Mononuclear cell (primary cell): ENCODE measurements around the gene MINAR1. TPM values are rescaled to one million over a fixed set of nuclear protein-coding genes. Genes with fewer than 3 reads are reported as not detected.

Experiments
- H3K27me3 ChIP-seq: 2 replicates; pipeline ENCODE4 v1.6.0; 2011; ENCODE audit warnings: low read length, control low read depth; ENCODE audit not compliant: insufficient read depth
- H3K4me1 ChIP-seq: 2 replicates; pipeline ENCODE4 v1.5.1; 2011; ENCODE audit warnings: mild to moderate bottlenecking, low read length, control low read depth; ENCODE audit not compliant: insufficient read depth
- H3K4me3 ChIP-seq: 2 replicates; pipeline ENCODE4 v1.5.1; 2011; ENCODE audit warnings: mild to moderate bottlenecking, low read length, moderate library complexity
- H3K9me3 ChIP-seq: 2 replicates; pipeline ENCODE4 v1.5.1; 2011; ENCODE audit warnings: low read depth, mild to moderate bottlenecking, control low read depth, low read length
- total RNA-seq: library from RNA; depleted of rRNA; stranded (reverse); fragments of >200 nt; gene quantifications from one replicate; pipeline ENCODE4 v1.2.3, GENCODE V29; 2012

Gene MINAR1, protein sequence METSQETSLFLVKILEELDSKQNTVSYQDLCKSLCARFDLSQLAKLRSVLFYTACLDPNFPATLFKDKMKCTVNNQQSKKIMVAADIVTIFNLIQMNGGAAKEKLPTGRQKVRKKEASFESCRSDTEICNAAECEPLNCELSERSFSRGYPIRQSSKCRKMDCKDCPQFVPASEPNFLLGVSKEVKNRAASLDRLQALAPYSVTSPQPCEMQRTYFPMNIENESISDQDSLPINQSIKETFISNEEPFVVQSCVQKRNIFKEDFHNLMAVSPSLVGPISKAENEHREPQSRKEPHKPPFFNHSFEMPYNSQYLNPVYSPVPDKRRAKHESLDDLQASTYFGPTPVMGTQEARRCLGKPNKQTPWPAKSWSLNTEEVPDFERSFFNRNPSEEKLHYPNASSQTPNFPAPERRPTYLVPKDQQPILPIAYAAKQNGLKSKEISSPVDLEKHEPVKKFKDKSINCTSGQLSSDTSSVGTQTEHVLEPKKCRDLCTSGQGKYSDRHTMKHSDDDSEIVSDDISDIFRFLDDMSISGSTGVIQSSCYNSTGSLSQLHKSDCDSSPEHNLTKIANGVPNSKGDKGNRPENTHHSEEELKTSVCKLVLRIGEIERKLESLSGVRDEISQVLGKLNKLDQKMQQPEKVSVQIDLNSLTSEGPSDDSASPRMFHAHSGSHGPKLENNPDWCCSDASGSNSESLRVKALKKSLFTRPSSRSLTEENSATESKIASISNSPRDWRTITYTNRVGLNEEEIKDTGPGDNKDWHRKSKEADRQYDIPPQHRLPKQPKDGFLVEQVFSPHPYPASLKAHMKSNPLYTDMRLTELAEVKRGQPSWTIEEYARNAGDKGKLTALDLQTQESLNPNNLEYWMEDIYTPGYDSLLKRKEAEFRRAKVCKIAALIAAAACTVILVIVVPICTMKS
- 0.42 TPM for total RNA-seq

DNA sequence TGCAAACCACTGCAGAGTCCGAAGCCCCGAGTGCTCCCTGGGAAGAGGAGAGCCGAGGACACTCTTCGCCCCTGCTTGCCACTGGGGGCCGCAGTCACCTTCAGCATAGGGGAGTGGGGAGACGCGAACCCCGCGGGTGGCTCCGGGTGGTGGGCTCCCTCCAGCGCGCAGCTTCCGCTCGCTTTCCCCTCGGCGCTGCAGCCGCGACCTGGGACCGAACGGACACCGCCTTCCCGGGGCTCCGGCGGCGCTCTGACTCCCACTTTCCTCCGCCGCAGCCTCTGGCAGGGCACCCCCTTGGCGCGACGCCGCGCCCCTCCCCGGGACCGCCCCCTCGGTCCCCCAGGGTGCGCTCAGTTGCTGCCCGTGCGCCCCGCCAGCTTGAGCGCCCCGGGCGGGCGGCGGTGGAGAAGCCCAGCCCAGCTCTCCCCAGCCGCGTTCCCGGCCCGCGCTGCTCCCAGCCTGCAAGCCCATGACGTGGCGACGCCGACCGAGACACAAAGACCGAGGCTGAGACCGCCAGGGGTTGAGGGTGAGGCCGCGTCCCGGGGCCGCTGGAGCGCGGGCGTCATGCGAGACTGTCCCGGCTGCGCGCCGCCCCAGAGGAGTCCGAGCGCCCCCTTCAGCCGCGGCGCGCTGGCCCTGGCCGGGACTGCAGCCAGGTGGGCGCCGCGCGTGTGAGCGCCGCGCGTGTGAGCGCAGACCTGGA, at the start of gene MINAR1:
MINAR1 (plus strand) TSS at position 701 of the 709 bp plus-strand sequence. CDS start 23,812 bp downstream, outside the sequence.
- Histone ChIP-seq H3K4me1 (no peaks in the 10 kb centered on the region), H3K9me3 (no peaks in the 10 kb centered on the region), H3K27me3 (peaks cover 69% of the 10 kb centered on the region), H3K4me3 (no peak within 1 kb of the TSS)

DNA sequence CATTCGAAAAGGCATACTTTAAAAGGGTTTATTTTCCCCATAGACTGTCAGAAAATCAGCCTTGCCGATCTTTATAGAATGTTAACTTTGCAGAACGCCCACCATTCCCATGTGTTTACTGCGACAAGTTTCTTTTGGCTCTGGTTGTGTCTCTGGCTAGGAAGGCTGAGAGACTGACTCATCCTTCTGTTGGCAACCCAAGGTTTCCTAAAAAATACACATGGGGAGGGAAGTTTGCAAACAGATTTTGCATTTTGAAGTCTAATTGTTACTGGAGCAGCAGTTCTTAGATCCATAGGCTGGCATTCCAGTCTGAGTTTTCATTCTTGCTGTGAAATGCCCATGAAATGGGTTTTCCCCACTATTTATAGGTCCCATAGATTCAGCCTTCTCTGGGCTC, 37.9 kb upstream of the MINAR1 start:
- H3K4me3 ChIP-seq = no peak overlapping the region
- H3K9me3 ChIP-seq = no peaks in the 10 kb centered on the region
- H3K27me3 ChIP-seq = no peaks in the 10 kb centered on the region
- no peaks in the 10 kb centered on the region for H3K4me1 ChIP-seq

DNA sequence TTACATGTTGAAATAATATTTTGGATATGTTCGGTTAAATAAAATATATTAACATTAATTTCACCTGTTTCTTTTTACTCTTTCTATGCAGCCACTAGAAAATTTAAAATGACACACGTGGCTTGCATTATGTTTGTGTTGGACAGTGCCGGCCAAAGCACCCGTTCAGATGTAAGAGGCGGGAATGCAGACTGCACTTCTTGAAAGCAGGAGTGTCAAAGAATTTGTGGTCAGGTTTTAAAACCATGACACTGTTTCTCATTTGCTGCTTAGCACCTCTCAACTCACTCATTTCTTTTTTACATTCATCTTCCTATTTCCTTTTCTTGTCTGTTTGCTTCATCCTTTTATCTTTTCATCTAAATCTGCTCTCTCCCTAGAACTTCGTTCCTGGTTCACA, 35.3 kb upstream of the MINAR1 start:
- no peak overlapping the region for H3K4me3 ChIP-seq
- H3K27me3 ChIP-seq = no peaks in the 10 kb centered on the region
- no peaks in the 10 kb centered on the region for H3K9me3 ChIP-seq
- H3K4me1 ChIP-seq = no peaks in the 10 kb centered on the region

DNA sequence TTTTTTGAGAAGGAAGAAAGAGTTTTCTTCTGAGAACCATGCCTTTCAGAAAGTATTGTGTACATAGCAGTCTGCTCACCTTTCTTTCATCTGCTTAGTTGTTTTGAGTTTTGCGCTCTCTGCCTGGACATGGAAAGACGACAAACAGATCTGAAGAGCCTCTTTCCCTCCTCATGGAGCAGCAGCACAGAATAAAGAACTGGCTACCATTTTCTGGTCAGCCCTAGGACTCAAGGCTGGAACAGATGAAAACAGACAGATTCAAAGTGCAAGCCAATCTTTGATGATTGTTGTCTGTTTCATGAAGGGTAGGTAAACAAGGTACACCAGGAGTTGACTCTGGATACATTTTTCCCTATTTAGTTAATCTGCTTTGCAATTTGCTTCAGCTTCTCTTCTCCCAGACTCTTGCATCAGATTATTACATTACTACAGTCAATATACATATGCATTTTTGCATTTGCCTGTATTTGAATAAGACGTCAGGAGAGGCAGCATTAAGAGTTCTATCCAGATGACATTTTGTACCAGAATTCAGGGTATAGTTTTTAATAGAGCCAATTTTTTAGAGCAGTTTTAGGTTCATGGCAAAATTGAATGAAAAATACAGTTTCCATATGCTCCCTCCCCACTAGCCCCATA, 34.7 kb upstream of the MINAR1 start:
- no peak overlapping the region for H3K4me3 ChIP-seq
- H3K4me1 ChIP-seq = no peaks in the 10 kb centered on the region
- H3K9me3 ChIP-seq = no peaks in the 10 kb centered on the region
- H3K27me3 ChIP-seq = no peaks in the 10 kb centered on the region

DNA sequence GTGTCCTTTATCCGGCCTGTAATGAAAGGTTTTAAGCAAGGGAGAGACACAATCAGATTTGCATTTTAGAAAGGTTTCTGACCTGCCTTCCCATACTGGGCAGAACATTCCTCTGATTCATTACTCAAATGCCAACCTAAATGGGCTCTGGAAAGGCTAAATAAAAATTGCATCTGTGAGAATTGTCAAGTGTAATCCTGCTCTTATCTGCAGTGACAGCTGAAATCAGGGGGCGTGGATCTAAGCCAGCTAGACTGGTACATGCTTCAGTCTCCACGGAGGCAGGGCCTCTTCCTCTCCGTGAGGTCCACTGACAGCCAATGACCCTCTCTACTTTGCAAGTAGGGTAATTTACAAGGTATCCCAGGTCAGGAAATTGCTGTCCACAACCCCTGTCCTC, 32.5 kb upstream of the MINAR1 start:
- Histone ChIP-seq H3K9me3 (no peaks in the 10 kb centered on the region), H3K27me3 (no peaks in the 10 kb centered on the region), H3K4me1 (no peaks in the 10 kb centered on the region), H3K4me3 (no peak overlapping the region)

DNA sequence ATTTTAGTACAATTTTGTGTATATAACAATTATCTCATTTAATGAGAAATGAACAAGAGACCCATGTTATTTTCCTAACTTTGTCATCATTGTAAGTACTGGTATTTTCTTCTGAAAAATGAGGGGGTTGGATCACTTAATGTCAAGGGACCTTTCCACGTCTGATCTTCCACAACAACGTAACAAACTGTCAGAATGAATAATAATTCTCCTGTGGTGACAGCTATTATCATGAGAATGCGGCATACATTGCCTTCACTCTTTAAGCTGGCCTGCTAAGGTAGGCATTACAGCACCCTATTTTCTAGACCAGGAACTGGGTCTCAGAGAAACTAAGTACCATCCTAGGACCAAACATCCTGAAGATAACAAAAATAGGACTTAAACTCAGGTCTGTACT, 31.5 kb upstream of the MINAR1 start:
- Histone ChIP-seq H3K4me3 (no peak overlapping the region), H3K9me3 (no peaks in the 10 kb centered on the region), H3K4me1 (no peaks in the 10 kb centered on the region), H3K27me3 (no peaks in the 10 kb centered on the region)

DNA sequence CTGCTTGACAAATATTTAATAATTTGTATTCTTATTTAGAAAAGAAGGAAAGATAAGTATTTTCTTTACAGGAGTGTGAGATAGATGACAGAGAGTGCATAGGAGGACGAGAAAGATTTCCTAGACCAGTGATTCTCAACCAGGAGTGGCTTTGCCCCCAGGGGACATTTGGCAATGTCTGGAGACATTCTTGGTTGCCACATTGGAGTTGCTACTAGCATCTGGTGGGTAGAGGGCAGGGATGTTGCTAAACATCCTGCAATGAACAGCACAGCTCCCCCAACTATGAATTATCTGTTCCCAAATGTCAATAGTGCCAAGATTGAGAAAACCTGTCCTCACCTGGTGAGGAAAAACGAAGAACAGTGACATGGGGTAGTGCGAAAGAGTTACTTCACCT, 30.8 kb upstream of the MINAR1 start:
- no peak overlapping the region for H3K4me3 ChIP-seq
- no peaks in the 10 kb centered on the region for H3K9me3 ChIP-seq
- no peaks in the 10 kb centered on the region for H3K27me3 ChIP-seq
- H3K4me1 ChIP-seq = no peaks in the 10 kb centered on the region

DNA sequence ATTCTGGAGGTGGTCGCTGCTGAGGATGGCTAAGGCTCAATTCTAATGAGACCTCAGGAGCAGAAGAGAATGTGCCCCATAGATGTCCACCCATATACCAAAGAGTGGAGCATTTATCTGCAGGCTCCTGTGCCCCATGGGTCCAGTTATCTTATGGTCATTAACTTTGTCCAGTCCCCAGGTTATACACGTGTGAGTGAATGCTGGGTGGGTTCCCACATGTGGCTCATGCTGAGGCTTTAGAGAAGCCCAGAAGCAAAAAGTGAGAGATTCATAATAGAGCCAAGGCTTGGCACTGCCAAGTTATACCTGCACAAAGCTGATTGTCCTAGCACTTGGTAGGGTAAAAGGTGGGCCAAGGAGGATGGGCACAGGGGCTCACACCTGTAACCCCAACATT, 30.0 kb upstream of the MINAR1 start:
- Histone ChIP-seq H3K4me1 (no peaks in the 10 kb centered on the region), H3K4me3 (no peak overlapping the region), H3K27me3 (no peaks in the 10 kb centered on the region), H3K9me3 (no peaks in the 10 kb centered on the region)

DNA sequence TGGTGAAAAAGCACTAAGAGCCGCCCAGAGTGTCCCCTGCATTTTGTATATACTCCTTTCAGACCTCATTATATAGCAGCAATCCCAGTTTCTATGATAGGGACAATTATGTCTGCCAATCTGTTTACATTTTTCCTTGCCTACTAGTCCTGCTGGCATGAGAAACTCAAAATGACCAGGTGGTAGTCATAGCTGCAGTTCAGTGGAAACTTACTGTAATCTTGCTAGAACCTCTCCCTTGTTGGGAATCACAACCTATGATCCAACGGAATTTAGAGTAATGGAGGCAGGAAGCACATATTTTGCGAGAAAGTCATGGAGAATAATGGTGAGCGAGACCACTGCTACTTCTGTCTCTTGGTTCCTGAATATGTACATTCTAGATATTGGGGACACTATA, 28.6 kb upstream of the MINAR1 start:
- H3K4me3 ChIP-seq = no peak overlapping the region
- H3K4me1 ChIP-seq = no peaks in the 10 kb centered on the region
- no peaks in the 10 kb centered on the region for H3K9me3 ChIP-seq
- no peaks in the 10 kb centered on the region for H3K27me3 ChIP-seq

DNA sequence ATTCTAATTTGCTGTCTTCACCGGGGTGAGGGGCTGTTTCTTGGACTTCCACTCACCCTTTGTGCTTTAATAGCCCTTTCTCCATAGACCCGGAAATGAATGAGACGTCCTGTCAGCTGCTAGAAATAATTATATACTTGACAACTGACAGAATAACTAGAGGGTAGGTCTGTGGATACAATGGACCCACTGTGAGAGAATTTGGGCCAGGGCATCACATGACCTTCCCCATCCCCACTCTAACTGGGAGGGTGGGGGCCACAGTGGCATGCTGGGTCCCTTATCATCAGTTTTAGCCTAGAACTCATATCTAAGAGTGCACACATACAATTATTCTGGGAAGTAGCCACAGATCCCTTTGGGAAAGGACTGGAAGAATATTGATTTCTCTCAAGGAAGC, 25.9 kb upstream of the MINAR1 start:
- H3K9me3 ChIP-seq = no peaks in the 10 kb centered on the region
- no peak overlapping the region for H3K4me3 ChIP-seq
- no peaks in the 10 kb centered on the region for H3K4me1 ChIP-seq
- H3K27me3 ChIP-seq = no peaks in the 10 kb centered on the region

DNA sequence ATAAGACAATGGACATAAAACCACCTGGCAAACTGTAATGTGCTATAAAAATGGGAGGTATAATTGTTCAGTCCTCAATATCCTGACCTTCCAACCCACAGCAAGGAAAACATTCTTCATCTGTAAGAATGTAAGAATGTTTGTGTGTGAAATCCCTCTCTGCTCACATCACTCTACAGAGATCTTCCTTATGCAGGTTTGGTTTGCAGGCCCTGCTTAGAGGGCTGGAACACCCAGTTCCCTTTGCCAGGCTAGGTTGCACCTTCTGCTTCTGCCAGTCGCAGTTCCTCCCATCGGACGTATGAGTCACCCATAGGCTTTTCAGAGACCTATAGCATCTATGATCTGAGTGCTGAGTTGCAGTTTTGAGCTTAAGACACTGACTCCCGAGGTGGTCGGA, 24.1 kb upstream of the MINAR1 start:
- no peaks in the 10 kb centered on the region for H3K9me3 ChIP-seq
- no peak overlapping the region for H3K4me3 ChIP-seq
- no peaks in the 10 kb centered on the region for H3K4me1 ChIP-seq
- H3K27me3 ChIP-seq = no peaks in the 10 kb centered on the region

DNA sequence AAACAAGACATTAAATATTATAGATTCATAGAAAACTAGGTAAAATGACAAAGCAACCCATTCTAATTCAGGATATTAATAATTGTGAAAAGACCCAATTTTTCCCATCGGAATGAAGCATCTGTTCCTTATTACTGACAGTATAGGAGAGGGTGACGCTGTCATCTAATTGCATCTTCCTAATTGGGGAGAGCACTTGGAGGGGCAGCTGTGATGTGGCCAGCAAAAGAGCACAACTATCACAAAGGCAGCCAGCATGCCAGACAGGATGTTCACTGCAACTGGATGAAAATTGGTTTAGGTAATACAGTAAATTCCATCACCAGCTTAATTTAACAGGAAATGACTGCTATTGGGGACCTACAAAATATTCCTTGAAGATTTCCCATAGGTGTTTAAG, 21.9 kb upstream of the MINAR1 start:
- H3K4me3 ChIP-seq = no peak overlapping the region
- no peaks in the 10 kb centered on the region for H3K9me3 ChIP-seq
- no peaks in the 10 kb centered on the region for H3K4me1 ChIP-seq
- no peaks in the 10 kb centered on the region for H3K27me3 ChIP-seq

DNA sequence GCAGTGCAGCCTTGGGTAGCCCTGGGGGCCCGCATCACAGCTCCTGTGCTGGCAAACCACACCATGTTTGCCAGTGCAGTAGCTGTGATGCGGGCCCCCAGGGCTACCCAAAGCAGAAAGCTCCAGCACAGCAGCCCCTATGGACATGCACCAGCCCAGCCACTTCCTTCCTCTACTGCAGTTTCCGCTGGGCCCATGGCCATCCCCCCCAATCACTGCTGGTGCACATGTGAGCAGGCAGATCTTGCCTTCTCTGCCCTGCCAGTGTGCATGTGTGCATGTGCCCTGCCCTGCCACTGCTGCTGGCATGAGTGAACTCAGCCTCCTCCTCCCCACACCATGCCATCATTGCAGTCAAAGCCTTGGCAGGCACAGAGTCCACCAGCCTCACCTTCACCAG, 20.1 kb upstream of the MINAR1 start:
- no peaks in the 10 kb centered on the region for H3K4me1 ChIP-seq
- no peaks in the 10 kb centered on the region for H3K9me3 ChIP-seq
- H3K4me3 ChIP-seq = no peak overlapping the region
- H3K27me3 ChIP-seq = no peaks in the 10 kb centered on the region

DNA sequence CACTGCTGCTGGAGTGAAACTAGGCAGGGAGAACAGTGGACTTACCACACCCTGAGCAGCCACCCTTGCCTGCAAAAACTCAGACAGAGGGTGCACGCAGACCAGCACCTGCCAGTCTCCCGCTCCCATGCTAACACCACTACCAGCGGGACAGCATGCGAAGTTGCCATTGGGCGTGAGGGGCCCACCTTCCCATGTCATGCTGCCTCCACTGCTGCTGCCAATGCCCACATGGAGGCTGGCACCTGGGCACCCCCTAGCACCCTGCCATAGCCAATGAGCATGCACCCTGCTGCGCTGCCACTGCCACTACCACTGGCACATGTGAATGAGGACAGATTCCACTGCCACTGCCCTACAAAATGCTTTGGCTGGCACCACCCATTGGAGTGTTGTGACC, 19.7 kb upstream of the MINAR1 start:
- H3K4me3 ChIP-seq = no peak overlapping the region
- no peaks in the 10 kb centered on the region for H3K9me3 ChIP-seq
- no peaks in the 10 kb centered on the region for H3K27me3 ChIP-seq
- no peaks in the 10 kb centered on the region for H3K4me1 ChIP-seq

DNA sequence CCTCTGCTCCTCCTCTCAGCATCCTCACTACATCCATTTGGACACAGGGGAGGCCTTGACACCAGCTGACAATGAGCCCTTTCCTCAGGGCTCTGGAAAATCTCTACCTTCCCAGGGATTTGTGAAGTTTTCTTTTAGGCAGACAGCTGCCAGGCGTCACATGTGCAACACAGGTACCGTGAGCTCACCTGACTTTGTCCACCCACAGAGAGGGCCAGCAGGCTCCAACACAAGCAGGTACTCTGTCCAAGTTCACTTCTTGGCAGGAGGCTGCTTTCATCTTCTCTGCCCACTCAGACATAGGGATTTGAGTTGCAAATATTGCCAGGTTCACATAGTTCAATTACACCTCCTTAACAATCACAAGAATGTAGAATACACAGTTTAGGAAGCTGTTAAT, 15.3 kb upstream of the MINAR1 start:
- H3K4me3 ChIP-seq = no peak overlapping the region

More for the DNA sequence above, 15.3 kb upstream of the MINAR1 start:
- no peaks in the 10 kb centered on the region for H3K27me3 ChIP-seq
- no peaks in the 10 kb centered on the region for H3K4me1 ChIP-seq
- H3K9me3 ChIP-seq = no peaks in the 10 kb centered on the region
